RCC 7860 (cell line): ENCODE results near the gene CAMK2N2.
A peak's percentile ranks its signal among the peaks of the same experiment; 100 is the strongest.

Experiments
- DNase-seq: peaks from one replicate; pipeline ENCODE4 v3.0.0-alpha.2; 2015; ENCODE audit warnings: low spot score
- FAIRE-seq: peaks from 2 replicates; lab custom pipeline; 2012; peaks lifted over from hg19 to GRCh38; lab: Jason Lieb, UNC

CAMK2N2 gene

DNA sequence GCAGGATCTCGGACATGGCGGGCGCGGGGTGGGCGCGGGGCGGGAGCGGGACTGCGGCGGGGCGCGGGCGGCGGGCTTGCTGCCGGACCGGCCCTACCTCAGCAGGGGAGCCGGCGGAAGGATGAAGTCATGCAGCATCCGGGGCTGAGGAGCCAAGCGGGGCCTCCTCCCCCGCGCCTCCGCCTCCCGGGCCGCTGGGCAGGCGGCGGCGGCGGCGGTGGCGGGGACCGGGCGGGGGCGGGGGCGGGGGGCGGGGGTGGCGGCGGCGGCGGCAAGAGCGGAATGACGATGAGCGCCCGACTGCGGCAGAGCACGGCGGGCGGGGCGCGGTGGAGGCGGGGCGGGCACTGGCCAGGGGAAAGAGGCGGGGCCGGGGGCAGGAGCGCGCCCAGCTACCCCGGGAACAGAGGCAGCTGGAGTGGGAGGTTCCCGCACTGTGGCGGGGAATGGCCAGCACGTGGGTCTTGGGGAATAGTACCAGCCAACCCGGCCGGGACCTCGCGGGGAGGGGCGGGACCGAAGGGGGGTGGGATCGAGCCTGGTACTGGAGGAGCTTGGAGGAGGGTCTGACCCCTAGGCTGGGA lies at the start of gene CAMK2N2:
CAMK2N2 (minus strand) TSS at position 284 of the 584 bp plus-strand sequence; CDS start at position 16, 268 bp downstream.
- FAIRE-seq, result no peak
- DNase-seq, result peak; percentile 53

DNA sequence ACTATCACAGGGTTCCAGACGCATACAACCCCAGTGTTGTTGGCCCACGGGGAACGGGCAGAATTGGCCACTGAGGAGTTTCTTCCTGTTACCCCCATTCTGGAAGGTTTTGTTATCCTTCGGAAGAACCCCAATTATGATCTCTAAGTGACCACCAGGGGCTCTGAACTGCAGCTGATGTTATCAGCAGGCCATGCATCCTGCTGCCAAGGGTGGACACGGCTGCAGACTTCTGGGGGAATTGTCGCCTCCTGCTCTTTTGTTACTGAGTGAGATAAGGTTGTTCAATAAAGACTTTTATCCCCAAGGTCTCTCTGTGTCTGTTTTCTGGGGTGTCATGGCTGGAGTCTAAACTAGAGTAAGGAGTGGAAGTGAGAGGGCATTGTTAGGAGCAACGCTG lies 47.4 kb upstream of the CAMK2N2 start:
- DNase-seq, result no peak

DNA sequence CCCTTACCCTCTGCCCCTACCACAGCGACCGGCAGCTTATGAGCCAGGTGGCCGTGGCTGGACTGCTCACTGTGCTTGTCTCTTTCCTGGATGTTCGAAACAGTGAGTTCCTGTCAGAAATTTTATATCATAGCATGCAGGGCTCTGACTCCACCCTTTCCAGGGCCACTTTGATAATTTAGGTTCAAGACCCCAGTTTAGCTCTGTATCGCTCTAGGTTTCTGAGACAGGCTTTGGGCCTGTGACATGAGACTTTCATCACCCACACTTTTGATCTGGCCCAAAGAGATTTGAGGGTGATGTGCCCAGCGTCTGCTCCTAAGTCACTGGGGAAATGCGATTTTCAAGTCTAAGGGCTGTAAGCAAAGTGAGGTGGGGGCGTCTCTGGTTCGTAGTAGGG lies 46.6 kb upstream of the CAMK2N2 start:
- FAIRE-seq (no peak), DNase-seq (no peak)

More for the DNA sequence above, 47.4 kb upstream of the CAMK2N2 start:
- no peak for FAIRE-seq

DNA sequence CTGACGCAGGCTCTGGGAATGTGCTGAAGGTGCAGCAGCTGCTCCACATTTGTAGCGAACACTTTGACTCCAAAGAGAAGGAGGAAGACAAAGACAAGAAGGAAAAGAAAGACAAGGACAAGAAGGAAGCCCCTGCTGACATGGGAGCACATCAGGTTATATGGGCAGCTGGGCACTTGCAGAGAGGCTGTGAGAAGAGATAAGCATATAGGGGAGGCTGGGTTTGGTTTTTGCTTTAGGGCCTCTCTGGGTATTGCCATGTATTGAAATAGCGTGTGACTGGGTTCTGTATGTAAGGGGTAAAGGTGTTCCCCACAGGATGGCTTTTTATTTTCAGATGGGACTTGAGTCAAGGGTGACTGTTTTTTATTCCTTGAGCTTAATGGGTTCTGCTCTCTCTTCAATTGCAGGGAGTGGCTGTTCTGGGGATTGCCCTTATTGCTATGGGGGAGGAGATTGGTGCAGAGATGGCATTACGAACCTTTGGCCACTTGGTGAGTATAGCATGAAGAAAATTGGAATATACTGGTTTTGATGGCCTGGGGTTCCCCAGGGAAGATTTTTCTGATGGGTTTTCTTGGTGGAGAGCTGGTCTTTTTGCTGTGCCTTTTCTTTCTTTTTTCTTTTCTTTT lies 45.1 kb upstream of the CAMK2N2 start:
- DNase-seq (no peak), FAIRE-seq (no peak)

DNA sequence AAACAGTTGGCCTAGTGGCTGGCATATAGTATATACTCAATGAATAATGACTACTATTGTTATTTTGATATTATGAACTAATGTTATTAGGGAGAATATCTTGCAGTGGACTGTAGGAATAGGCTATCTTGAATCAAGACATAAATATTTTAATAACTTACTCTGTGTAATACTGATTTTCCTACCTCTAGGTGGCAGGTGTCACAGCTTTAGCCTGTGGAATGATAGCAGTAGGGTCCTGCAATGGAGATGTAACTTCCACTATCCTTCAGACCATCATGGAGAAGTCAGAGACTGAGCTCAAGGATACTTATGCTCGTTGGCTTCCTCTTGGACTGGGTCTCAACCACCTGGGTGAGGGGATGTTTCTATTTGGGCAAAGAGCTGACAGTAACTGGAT lies 44.2 kb upstream of the CAMK2N2 start:
- DNase-seq (no peak), FAIRE-seq (no peak)

DNA sequence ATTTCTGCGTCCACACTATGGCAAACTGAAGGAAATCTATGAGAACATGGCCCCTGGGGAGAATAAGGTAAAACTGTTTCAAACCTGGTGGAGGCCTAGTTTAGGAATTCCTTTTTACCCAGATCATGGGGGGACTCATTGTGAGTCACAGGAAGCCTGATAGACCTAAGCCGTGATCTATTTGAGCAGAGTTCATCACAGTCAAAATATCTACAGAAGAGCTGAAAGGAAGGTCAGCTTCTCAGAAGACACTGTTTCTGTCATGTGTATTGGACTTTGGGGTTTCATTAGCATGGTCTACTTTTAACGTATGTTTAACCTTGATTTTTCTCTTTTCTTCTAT lies 39.0 kb upstream of the CAMK2N2 start:
- DNase-seq, result peak; percentile 71
- peak; percentile 21 for FAIRE-seq

DNA sequence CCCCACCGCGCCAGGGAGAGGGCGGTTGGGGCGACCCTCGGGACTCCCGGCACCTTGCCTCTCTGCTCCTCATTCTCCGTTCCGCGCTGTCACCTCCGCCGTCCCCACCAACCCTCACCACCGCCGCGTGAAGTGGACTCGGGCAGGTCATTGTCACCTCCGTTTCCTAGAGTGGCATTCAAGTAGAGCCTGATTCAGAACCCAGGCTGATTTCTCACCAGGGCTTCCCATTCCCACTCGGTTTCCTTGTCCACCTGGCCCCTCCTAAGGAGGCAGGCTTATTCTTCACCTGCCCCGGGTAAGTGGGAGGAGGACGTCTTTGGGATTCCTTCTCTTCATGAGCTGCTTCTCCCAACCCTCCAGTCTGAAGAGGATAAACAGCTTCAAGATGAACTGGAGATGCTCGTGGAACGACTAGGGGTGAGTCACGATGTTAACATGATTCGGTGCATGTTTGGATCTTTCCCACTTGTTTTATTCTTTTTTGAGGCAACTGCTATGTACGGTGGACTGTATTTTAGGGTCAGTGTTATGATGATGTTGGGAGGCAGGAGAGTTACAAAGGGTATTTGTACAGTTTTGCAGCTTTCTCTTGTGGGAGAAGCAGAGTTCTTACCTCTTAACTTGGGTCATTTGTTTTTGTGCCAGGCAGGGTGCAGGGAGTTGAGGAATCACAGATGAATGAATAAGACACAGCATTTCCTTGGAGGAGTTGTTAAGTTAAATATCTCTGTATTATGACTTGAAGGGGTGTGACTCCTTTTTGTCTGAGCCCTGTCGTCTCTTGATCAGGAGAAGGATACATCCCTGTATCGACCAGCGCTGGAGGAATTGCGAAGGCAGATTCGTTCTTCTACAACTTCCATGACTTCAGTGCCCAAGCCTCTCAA lies 38.4 kb upstream of the CAMK2N2 start:
- peak; percentile 15 for DNase-seq
- no peak for FAIRE-seq

DNA sequence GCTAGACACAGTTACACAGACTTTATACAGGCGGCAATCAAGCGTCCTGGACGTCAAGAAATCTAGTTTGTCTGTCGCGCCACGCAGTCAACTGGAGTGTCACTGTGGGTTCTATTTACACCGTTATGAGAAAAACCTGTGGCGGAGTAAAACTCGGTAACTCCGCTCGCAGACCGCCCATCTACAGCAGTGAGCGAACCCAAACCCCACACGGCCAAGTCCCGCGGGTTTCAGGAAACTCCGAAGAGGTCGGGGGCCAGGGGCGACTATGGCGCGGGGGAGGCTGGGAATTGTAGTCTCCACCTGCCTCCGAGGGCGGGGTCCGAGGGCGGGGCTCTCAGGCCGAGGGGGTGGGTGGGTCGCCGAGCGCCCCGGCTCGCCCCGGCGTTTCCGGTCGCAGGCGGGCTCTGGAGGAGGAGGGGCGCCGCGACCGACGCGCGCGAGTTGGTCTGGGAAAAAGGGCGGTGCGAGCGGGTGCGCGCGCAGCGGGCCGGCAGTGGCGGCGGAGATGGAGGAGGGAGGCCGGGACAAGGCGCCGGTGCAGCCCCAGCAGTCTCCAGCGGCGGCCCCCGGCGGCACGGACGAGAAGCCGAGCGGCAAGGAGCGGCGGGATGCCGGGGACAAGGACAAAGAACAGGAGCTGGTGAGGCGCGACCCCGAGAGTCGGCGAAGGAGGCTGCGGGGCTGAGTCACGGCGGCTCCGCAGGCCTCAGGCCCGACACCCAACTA lies 37.6 kb upstream of the CAMK2N2 start, which contains the start of gene PSMD2:
PSMD2 (plus strand) TSS at position 483 of the 729 bp plus-strand sequence; CDS start at position 509, 26 bp downstream.
- DNase-seq (peak; percentile 85), FAIRE-seq (no peak)

DNA sequence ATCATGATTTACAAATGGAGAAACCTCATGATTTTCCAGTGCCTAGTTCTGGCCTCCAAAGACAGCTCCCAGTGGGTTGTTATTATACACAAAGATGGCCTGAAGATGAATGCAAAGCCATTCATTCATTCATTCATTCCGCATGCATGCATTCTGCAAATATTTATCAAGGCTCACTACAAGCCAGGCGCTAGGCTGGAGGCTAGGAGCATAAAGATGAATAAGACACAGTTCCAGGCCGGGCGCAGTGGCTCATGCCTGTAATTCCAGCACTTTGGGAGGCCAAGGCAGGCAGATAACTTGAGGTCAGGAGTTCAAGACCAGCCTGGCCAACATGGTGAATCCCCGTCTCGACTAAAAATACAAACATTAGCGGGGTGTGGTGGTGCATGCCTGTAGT lies 35.3 kb upstream of the CAMK2N2 start:
- no peak for FAIRE-seq

DNA sequence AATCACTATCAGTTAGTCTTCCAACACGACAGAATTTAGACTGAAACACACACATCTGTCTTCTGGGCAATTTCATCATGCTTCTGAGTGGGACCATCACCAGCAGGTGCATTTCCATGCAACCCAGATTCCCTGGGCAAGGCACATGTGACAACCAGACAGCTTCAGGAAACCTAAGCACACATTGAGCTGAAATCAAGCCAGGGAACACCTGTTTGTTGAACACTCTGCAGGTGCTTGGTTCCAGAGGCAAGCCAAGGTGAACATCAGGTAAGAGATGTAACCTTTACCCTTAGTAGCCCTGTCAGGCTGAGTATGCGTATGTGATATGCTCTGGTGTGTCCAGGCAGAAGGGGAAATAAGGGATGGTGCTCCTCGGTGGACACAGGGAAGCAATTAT lies 34.4 kb upstream of the CAMK2N2 start:
- DNase-seq (no peak), FAIRE-seq (no peak)

More for the DNA sequence above, 35.3 kb upstream of the CAMK2N2 start:
- DNase-seq, result no peak

DNA sequence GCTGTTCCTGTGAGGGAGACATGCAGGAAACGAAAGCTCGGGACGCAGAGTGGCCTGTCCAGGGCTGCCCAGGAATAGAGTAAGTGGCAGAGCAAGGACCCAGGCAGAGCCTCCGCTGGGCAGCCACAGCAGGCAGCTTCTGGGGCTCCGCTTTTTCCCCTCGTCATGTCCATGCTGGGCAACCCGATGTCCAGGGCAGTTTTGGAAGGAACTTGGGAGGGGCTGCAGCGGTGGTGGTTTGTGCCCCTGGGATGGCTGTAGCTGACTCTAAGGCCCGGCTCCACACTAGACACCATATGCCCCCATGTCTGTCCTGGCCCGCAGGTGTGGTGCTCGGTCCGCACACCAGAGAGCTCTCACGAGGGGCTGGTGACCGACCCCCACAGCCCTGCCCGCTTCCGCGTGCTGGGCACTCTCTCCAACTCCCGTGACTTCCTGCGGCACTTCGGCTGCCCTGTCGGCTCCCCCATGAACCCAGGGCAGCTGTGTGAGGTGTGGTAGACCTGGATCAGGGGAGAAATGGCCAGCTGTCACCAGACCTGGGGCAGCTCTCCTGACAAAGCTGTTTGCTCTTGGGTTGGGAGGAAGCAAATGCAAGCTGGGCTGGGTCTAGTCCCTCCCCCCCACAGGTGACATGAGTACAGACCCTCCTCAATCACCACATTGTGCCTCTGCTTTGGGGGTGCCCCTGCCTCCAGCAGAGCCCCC lies 30.5 kb upstream of the CAMK2N2 start:
- DNase-seq (no peak), FAIRE-seq (no peak)

DNA sequence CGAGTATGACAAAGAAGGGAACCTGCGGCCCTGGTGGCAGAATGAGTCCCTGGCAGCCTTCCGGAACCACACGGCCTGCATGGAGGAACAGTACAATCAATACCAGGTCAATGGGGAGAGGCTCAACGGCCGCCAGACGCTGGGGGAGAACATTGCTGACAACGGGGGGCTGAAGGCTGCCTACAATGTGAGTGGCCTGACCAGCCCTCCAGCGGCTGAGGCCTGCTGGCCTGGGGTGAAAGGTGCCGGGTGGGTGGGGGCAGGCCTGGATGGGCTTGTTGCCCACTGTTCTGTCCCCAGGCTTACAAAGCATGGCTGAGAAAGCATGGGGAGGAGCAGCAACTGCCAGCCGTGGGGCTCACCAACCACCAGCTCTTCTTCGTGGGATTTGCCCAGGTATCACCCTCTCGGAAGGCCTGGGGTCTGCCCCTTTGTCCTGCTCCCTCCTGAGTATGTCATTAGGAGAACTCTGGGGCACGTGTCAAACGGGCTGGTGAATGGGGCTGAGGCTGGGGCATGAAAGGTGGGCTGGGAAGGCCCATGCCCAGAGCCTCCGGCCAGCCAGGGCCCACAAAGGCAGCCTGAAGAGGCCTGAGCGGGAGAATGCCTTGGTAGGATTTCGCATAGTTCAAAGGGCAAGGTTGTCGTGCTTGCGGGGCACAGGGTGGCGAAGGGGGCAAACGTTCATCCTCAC lies 29.8 kb upstream of the CAMK2N2 start:
- DNase-seq (no peak), FAIRE-seq (no peak)

DNA sequence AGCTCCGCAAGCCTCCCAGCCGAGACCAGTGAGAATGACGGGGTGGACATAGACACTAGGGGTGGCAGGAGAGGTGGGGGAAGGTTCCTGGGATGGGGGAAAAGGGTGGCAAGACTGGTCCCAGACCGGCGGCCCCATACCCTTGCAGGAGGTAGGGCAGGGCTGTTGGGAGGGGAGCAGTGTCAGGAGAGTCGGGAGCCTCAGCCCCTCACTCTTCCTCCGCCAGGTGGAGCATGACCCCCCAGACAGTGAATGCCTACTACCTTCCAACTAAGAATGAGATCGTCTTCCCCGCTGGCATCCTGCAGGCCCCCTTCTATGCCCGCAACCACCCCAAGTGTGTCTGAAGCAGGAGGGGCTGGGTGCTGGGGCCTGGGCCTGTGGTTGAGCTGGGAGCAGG lies 29.0 kb upstream of the CAMK2N2 start:
- DNase-seq (no peak), FAIRE-seq (no peak)

DNA sequence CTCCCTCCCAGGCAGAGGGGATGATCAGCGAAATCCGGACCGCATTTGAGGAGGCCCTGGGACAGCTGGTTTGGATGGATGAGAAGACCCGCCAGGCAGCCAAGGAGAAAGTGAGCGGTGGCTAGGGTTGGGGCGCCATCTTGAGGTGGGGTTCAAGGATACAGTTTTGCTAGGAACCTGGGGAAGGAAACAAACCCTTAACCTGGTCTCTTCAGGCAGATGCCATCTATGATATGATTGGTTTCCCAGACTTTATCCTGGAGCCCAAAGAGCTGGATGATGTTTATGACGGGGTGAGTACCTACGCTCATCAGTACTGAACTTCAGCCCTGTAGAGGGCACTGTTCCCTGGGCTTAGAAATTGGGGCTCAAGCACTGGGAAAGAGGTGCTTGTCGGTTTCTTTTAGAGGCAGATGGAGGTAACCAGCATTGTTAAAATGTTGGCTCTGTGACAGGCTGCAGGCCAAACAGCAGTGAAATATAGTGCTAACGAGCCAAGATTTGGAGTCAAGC lies 28.1 kb upstream of the CAMK2N2 start:
- peak; percentile 27 for DNase-seq
- no peak for FAIRE-seq

DNA sequence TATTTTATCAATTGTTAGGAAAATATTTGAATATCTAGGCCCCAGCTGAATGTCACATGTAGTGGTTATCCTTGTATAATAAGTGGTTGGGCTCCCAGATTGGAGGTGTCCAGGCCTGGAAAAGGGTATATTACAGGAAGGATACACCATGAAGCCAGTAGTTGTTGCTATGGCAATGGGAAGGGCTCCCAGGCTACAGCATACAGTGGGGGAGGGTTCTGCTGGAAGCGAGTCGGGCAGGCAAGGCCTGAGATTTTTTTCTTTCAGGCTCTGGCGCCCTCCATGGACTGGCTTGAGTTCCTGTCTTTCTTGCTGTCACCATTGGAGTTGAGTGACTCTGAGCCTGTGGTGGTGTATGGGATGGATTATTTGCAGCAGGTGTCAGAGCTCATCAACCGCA lies 23.3 kb upstream of the CAMK2N2 start:
- FAIRE-seq, result no peak

DNA sequence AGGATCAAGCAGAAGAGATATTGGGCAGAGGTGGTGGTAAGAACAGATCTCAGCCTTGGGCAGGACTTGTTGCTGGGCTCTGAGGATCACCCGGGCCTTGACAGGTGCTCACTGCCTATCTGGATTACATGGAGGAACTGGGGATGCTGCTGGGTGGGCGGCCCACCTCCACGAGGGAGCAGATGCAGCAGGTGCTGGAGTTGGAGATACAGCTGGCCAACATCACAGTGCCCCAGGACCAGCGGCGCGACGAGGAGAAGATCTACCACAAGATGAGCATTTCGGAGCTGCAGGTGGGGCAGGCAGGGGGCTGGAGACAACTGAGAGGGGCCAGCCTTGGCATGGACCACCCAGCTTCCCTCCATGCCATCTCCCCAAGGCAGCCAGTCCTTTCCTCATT lies 22.3 kb upstream of the CAMK2N2 start:
- no peak for FAIRE-seq

More for the DNA sequence above, 23.3 kb upstream of the CAMK2N2 start:
- peak; percentile 52 for DNase-seq

DNA sequence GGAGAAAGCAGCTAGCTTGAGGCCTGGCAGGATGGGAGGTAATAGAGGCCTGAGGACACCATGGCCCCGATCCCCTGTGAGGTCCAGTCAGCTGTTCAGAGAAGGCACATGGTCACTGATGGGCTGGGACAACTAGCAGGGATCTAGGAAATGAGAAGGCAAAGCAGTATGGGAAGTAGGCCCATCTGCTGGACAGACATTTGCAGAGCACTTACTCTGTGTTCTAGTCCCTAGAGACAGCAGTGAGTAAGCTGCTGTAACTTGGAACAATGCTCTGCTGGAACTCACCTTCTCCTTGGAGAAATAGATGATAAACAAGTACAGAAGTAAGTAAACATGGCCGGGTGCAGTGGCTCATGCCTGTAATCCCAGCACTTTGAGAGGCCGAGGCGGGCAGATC lies 21.6 kb upstream of the CAMK2N2 start:
- no peak for FAIRE-seq

More for the DNA sequence above, 22.3 kb upstream of the CAMK2N2 start:
- DNase-seq, result no peak

DNA sequence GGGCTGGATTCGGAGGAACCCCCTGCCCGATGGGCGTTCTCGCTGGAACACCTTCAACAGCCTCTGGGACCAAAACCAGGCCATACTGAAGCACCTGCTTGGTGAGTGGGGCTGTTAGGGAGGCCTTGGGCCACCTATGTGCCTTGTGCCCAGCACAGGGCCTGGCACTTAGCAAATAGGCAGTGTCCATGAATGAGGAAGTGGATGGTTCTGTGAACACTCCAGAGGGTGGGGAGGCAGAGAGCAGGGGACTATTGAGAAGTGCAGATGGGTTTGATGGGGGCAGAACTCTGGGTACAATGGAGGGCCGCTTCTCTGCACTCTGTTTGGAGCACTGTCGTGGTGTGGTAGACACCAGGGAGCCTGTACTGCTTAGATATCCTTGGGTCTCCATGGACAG lies 16.0 kb upstream of the CAMK2N2 start:
- DNase-seq (no peak), FAIRE-seq (no peak)

More for the DNA sequence above, 21.6 kb upstream of the CAMK2N2 start:
- no peak for DNase-seq
